Trophoblast cell (in vitro differentiated cells and primary cell): ENCODE measurements around the gene CD19.

Experiments used
- DNase-seq, 2 donors: peaks; one replicate each; pipeline ENCODE4 v3.0.0-alpha.2; 2016
- H2AFZ ChIP-seq: 2 replicates; pipeline ENCODE4 v1.6.1; 2013; ENCODE audit warnings: low read length, moderate library complexity, mild to moderate bottlenecking; ENCODE audit not compliant: insufficient read depth, poor library complexity
- H2AK5ac ChIP-seq: 2 replicates; pipeline ENCODE4 v1.6.1; 2013; ENCODE audit warnings: mild to moderate bottlenecking, low read length
- H2BK120ac ChIP-seq: 2 replicates; pipeline ENCODE4 v1.6.1; 2013; ENCODE audit warnings: low read length, mild to moderate bottlenecking, moderate library complexity; ENCODE audit not compliant: insufficient read depth, poor library complexity
- H2BK12ac ChIP-seq: 2 replicates; pipeline ENCODE4 v1.6.1; 2013; ENCODE audit warnings: mild to moderate bottlenecking, low read length, moderate library complexity
- H2BK5ac ChIP-seq: 2 replicates; pipeline ENCODE4 v1.6.1; 2013; ENCODE audit warnings: low read length, low read depth, moderate library complexity, mild to moderate bottlenecking; ENCODE audit not compliant: poor library complexity
- H3K14ac ChIP-seq: 2 replicates; pipeline ENCODE4 v1.6.1; 2013; ENCODE audit warnings: mild to moderate bottlenecking, low read length
- H3K18ac ChIP-seq: 2 replicates; pipeline ENCODE4 v1.6.1; 2013; ENCODE audit warnings: mild to moderate bottlenecking, low read length
- H3K23ac ChIP-seq: 2 replicates; pipeline ENCODE4 v1.6.1; 2013; ENCODE audit warnings: low read length
- H3K27ac ChIP-seq: 2 replicates; pipeline ENCODE4 v1.5.1; 2013; ENCODE audit warnings: low read depth, mild to moderate bottlenecking, inconsistent platforms, low read length, moderate library complexity
- H3K27me3 ChIP-seq: 2 replicates; pipeline ENCODE4 v1.6.1; 2013; ENCODE audit warnings: inconsistent platforms, mild to moderate bottlenecking, low read length, moderate library complexity; ENCODE audit not compliant: insufficient read depth
- H3K36me3 ChIP-seq, 2 experiments: 1 replicate in 1 of 2; 2 replicates in 1 of 2; pipeline ENCODE4 v1.6.1; 2013; ENCODE audit warnings: low read length in 2 of 2, mild to moderate bottlenecking in 2 of 2, moderate library complexity in 1 of 2; ENCODE audit not compliant: insufficient read depth in 2 of 2, control insufficient read depth in 1 of 2
- H3K4ac ChIP-seq: 2 replicates; pipeline ENCODE4 v1.6.1; 2013; ENCODE audit warnings: low read depth, mild to moderate bottlenecking, low read length, moderate library complexity
- H3K4me1 ChIP-seq, 2 experiments: 1 replicate in 1 of 2; 2 replicates in 1 of 2; pipeline ENCODE4 v1.6.1; 2013; ENCODE audit warnings: low read length in 2 of 2, mild to moderate bottlenecking in 2 of 2, moderate library complexity in 1 of 2; ENCODE audit not compliant: insufficient read depth in 2 of 2, control insufficient read depth in 1 of 2
- H3K4me2 ChIP-seq: 2 replicates; pipeline ENCODE4 v1.6.1; 2013; ENCODE audit warnings: inconsistent platforms, mild to moderate bottlenecking, low read length, moderate library complexity
- H3K4me3 ChIP-seq: 2 replicates; pipeline ENCODE4 v1.5.1; 2013; ENCODE audit warnings: mild to moderate bottlenecking, low read depth, low read length, inconsistent platforms
- H3K79me1 ChIP-seq: one replicate; pipeline ENCODE4 v1.6.1; 2013; ENCODE audit warnings: low read length
- H3K79me2 ChIP-seq: 2 replicates; pipeline ENCODE4 v1.6.1; 2013; ENCODE audit warnings: low read length, mild to moderate bottlenecking; ENCODE audit not compliant: control insufficient read depth, insufficient read depth, poor library complexity
- H3K9ac ChIP-seq: 2 replicates; pipeline ENCODE4 v1.6.1; 2013; ENCODE audit warnings: mild to moderate bottlenecking, low read length
- H3K9me3 ChIP-seq: 2 replicates; pipeline ENCODE4 v1.6.1; 2013; ENCODE audit warnings: low read depth, mild to moderate bottlenecking, control low read depth, inconsistent platforms, low read length; ENCODE audit not compliant: insufficient read depth
- H4K12ac ChIP-seq: 2 replicates; pipeline ENCODE4 v1.6.1; 2013; ENCODE audit warnings: low read depth, mild to moderate bottlenecking, low read length, moderate library complexity
- H4K8ac ChIP-seq: 2 replicates; pipeline ENCODE4 v1.6.1; 2013; ENCODE audit warnings: low read depth, mild to moderate bottlenecking, low read length, moderate library complexity
- H4K91ac ChIP-seq: one replicate; pipeline ENCODE4 v1.6.1; 2013; ENCODE audit warnings: low read depth, mild to moderate bottlenecking, low read length, moderate library complexity
- WGBS: extraction: QIAGEN DNeasy Blood & Tissue Kit; methylation state at CpG from one replicate; pipeline ENCODE4 v1.1.7; 2013; ENCODE audit warnings: missing lambda C conversion rate; ENCODE audit not compliant: insufficient read length, insufficient coverage; ENCODE audit errors: extremely low coverage; 5-methylcytosine and 5-hydroxymethylcytosine counted together

CD19 gene

GRCh38 chr16:28943281-28943680 is 11.5 kb downstream of the CD19 start:
- no peak overlapping the region for H2BK120ac ChIP-seq
- no peaks in the 10 kb centered on the region for H3K27me3 ChIP-seq
- no peak overlapping the region for H2BK12ac ChIP-seq
- no peak overlapping the region for H3K27ac ChIP-seq
- no peak overlapping the region for H3K23ac ChIP-seq
- H2BK5ac ChIP-seq = no peak overlapping the region
- no peak overlapping the region for H4K91ac ChIP-seq
- H3K36me3 ChIP-seq = no peaks in the 10 kb centered on the region
- H3K4me3 ChIP-seq = no peak overlapping the region
- no peak overlapping the region for H3K4ac ChIP-seq
- no peak overlapping the region for H4K8ac ChIP-seq
- H3K18ac ChIP-seq = no peak overlapping the region
- no peak overlapping the region for H3K4me2 ChIP-seq
- no peak overlapping the region for H3K9ac ChIP-seq
- peaks cover 0 to 2% of the 10 kb centered on the region in 2 experiments for H3K4me1 ChIP-seq
- H3K14ac ChIP-seq = no peak overlapping the region
- DNase-seq = no peak
- H3K9me3 ChIP-seq = no peaks in the 10 kb centered on the region
- H3K79me2 ChIP-seq = no peaks in the 10 kb centered on the region
- no peak overlapping the region for H4K12ac ChIP-seq
- H3K79me1 ChIP-seq = no peaks in the 10 kb centered on the region
- H2AK5ac ChIP-seq = no peak overlapping the region
- no peak overlapping the region for H2AFZ ChIP-seq

DNA sequence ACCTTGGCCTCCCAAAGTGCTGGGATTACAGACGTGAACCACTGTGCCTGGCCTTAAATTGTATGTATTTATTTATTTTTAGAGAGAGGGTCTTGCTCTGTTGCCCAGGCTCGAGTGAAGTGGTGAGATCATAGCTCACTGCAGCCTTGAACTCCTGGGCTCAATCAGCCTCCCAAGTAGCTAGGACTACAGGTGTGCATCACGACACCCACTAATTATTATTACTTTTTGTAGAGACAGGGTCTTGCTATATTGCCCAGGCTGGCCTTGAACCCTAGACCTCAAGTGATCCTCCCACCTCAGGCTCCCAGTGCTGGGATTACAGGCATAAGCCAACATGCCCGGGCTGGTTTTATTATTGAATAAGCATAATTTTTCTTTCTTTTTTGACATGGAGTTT is 14.9 kb downstream of the CD19 start:
- Histone ChIP-seq H2AK5ac (no peak overlapping the region), H3K27ac (no peak overlapping the region), H3K79me2 (peaks cover 8% of the 10 kb centered on the region), H2BK5ac (no peak overlapping the region), H2BK12ac (no peak overlapping the region), H3K36me3 (no peaks in the 10 kb centered on the region), H3K27me3 (no peaks in the 10 kb centered on the region), H2AFZ (no peak overlapping the region), H2BK120ac (no peak overlapping the region), H4K8ac (no peak overlapping the region), H3K18ac (no peak overlapping the region), H4K91ac (no peak overlapping the region), H3K23ac (no peak overlapping the region), H3K9me3 (no peaks in the 10 kb centered on the region), H4K12ac (no peak overlapping the region), H3K4me1 (peaks cover 0 to 4% of the 10 kb centered on the region in 2 experiments), H3K79me1 (peaks cover 8% of the 10 kb centered on the region), H3K4me2 (no peak overlapping the region), H3K9ac (no peak overlapping the region), H3K4ac (no peak overlapping the region), H3K14ac (no peak overlapping the region), H3K4me3 (no peak overlapping the region)
- no CpG with 5 or more reads among the region's 4 CpGs for WGBS
- DNase-seq = no peak

DNA sequence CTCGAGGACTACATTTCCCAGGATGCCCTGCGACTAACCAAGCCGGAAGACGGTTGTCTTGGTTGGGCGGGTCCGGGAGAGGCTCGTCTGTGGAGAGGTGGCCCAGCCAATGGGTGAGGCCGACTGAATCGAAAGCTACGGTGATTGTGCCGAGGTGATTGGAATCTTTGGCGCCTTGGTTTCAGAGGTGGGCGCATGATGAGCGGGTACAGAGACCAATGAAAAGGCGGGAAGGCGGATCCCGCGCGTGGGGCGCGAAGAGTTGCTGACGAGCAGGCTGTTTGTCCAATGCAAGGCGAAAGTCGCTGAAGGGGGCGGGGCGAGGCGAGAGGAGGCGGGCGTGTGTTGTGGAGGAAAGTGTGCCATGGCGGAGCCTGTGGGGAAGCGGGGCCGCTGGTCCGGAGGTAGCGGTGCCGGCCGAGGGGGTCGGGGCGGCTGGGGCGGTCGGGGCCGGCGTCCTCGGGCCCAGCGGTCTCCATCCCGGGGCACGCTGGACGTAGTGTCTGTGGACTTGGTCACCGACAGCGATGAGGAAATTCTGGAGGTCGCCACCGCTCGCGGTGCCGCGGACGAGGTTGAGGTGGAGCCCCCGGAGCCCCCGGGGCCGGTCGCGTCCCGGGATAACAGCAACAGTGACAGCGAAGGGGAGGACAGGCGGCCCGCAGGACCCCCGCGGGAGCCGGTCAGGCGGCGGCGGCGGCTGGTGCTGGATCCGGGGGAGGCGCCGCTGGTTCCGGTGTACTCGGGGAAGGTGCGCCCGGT is 19.1 kb downstream of the CD19 start, which contains the start of gene NFATC2IP:
Gene NFATC2IP, plus strand, starts transcription at position 290 of the 762 bp plus-strand sequence. Its CDS starts 75 bp downstream, at position 365.
- no peak within 1 kb of the TSS for H3K27ac ChIP-seq
- H4K91ac ChIP-seq = peak within 1 kb of the TSS; percentile 80
- peaks cover 0 to 6% of the 10 kb centered on the region in 2 experiments for H3K4me1 ChIP-seq
- peak within 1 kb of the TSS; percentile 49 for H2BK120ac ChIP-seq
- WGBS = no CpG with 5 or more reads among the region's 79 CpGs
- H4K8ac ChIP-seq = peak within 1 kb of the TSS; percentile 87
- no peaks in the 10 kb centered on the region for H3K27me3 ChIP-seq
- H2BK5ac ChIP-seq = peak within 1 kb of the TSS; percentile 67
- H3K4ac ChIP-seq = peak within 1 kb of the TSS; percentile 81
- H3K79me2 ChIP-seq = peaks cover 10% of the 10 kb centered on the region
- no peak within 1 kb of the TSS for H3K23ac ChIP-seq
- H2AFZ ChIP-seq = peak within 1 kb of the TSS; percentile 91
- peaks cover 8% of the 10 kb centered on the region for H3K79me1 ChIP-seq
- peak within 1 kb of the TSS; percentile 95 for H3K4me2 ChIP-seq
- H3K4me3 ChIP-seq = peak within 1 kb of the TSS; percentile 94
- H3K18ac ChIP-seq = peak within 1 kb of the TSS; percentile 72
- no peak within 1 kb of the TSS for H2BK12ac ChIP-seq
- DNase-seq = peak; percentile 100
- H3K9me3 ChIP-seq = no peaks in the 10 kb centered on the region
- peak within 1 kb of the TSS; percentile 59 for H3K14ac ChIP-seq
- H2AK5ac ChIP-seq = peak within 1 kb of the TSS; percentile 63
- peak within 1 kb of the TSS; percentile 95 for H4K12ac ChIP-seq
- peak within 1 kb of the TSS; percentile 68 for H3K9ac ChIP-seq
- H3K36me3 ChIP-seq = peaks cover 23 to 24% of the 10 kb centered on the region in 2 experiments

- no peak overlapping the region for H3K27ac ChIP-seq
- peak overlapping the region; percentile 83 for H2AFZ ChIP-seq
- peak overlapping the region; percentile 81 for H3K4ac ChIP-seq
- peak overlapping the region; percentile 95 for H3K4me2 ChIP-seq
- peak overlapping the region; percentile 59 for H3K14ac ChIP-seq
- peaks cover 0 to 6% of the 10 kb centered on the region in 2 experiments for H3K4me1 ChIP-seq
- no peak overlapping the region for H2BK12ac ChIP-seq
- H3K4me3 ChIP-seq = peak overlapping the region; percentile 94
- H4K12ac ChIP-seq = peak overlapping the region; percentile 61
- H2BK120ac ChIP-seq = peak overlapping the region; percentile 14
- H3K79me1 ChIP-seq = peaks cover 8% of the 10 kb centered on the region
- no peak overlapping the region for H3K23ac ChIP-seq
- DNase-seq = peak in 1 of 2 donors; percentile 27
- H2AK5ac ChIP-seq = peak overlapping the region; percentile 63
- peak overlapping the region; percentile 70 for H4K8ac ChIP-seq
- H4K91ac ChIP-seq = peak overlapping the region; percentile 45
- no peaks in the 10 kb centered on the region for H3K9me3 ChIP-seq
- H3K36me3 ChIP-seq = peaks cover 29 to 30% of the 10 kb centered on the region in 2 experiments
- H2BK5ac ChIP-seq = peak overlapping the region; percentile 24
- H3K18ac ChIP-seq = peak overlapping the region; percentile 72
- peaks cover 10% of the 10 kb centered on the region for H3K79me2 ChIP-seq
- WGBS = no CpG with 5 or more reads among the region's 17 CpGs
- H3K9ac ChIP-seq = peak overlapping the region; percentile 68
- no peaks in the 10 kb centered on the region for H3K27me3 ChIP-seq
Measured at GRCh38 chr16:28951410-28951943, 19.7 kb downstream of the CD19 start.
